HG03520 (cell line): ENCODE data around the gene PICK1.
"Not testable (repeated sequence)": the region's sequence is repeated elsewhere in the genome, so short reads cannot be mapped to it uniquely, and the experiment has no call there.

Experiments used
- ATAC-seq: cut with Tn5 transposase; IDR thresholded peaks from one replicate; pipeline ENCODE4 v1.9.1; 2021; ENCODE audit warnings: mild to moderate bottlenecking, moderate library complexity; ENCODE audit not compliant: unreplicated experiment

PICK1 gene

DNA sequence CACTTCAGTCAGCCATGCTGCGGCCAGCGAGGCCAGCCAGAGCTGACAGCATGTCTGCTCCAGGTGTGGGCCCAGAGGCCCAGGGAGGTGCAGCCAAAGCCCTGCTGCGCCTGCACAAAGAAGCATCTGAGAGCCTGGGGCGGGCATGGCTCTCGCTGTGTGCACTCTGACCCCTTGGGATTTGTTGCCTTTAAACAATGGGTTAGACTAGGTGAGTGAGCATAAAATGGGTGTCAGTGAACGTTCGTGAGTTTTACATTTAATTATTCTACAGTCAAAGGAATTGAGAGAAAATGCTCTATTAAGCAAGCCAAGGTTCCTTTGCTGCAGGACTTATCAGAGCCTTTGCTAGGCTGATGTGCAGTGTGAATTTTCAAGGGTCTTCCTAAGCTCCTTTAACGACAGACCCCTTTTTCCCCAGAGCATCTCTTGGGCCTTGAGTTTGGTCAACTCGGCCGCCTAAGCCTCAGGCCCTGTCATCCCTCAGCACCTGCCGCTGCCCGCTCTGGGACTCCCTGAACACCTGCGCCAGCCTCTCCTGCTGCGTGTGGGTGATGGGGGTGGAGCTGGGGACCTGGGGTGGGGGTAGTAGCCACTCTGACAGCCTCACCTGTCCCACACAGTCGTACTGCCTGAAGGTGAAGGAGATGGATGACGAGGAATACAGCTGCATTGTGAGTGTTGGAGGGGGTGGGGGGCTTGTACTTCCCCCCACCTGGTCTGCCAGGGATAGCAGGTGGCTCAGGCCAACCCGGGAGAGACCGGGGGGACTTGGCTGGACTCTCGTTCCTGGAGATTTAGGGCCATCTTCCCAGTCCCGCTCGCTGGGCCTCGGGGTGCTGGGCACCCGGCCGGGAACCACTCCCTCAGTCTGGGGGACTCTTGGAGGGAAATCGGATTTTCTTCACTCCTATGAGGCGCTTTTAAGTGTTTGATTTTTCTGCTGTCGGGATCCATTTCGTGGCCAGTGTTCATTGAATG, 16.2 kb downstream of the PICK1 start:
- no peak for ATAC-seq

DNA sequence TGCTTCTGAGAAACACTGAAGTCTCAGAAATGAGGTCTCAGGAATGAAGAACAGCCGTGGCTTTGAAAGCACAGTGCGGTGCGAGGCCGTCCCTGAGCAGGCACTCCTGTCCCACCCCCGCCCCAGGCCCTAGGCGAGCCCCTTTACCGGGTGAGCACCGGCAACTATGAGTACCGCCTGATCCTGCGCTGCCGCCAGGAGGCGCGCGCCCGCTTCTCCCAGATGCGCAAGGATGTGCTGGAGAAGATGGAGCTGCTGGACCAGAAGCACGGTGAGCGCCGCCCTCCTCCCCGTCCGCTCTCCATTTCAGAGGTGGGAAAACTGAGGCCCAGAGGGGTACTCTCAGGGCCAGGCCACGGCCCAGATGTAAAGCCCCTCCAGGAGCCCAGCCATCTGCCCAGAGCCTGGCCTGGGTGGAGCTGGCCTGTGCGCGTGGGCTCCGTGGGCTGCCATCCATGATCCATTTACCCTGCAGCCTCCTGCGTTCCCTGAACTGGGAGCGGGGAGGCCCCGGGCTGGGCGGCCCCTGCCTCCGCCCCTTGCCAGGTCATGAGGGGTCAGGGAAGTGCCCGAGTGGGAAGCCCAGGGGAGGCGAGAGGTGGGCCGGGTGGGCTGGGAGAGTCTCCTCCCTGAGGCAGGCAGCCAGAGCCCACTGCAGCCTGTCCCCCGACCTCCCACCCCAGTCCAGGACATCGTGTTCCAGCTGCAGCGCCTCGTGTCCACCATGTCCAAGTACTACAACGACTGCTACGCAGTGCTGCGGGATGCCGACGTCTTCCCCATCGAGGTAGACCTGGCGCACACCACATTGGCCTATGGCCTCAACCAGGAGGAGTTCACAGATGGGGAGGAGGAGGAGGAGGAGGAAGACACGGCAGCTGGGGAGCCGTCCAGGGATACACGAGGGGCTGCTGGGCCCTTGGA, 17.2 kb downstream of the PICK1 start:
- no peak for ATAC-seq

DNA sequence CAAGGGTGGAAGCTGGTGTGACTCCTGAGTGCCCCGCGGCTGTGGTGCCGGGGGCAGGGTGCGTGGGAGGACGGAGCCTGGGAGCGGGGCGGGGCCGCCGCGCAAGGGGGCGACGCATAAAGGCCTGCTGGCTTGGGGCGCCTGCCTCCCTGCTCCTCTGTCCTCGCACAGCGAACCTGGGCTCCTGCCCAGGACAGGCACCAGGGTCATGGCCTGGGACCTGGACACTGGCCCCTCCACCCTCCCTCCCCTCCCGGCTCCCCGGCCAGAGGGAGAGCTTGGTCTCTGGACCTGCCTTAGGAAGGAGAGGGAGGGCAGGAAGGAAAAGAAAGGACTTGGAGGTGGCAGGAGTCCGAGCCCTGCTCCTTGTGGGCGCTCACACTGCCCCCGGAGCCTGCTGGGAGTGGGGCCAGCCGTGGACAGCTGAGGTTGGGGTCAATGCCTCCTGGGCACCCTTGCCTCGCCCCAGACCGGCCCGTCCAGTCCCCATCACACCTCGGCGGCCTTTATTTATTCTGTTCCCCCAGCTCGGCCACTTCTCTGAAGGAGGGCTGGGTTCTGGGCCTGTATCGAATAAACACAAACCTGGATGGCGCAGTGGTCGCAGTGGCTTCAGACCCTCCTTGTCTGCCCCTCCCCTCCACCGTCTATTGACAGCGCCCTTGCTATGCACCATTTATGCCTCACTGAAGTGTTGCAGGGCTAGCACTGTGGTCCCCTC, 18.1 kb downstream of the PICK1 start:
- ATAC-seq: no peak

DNA sequence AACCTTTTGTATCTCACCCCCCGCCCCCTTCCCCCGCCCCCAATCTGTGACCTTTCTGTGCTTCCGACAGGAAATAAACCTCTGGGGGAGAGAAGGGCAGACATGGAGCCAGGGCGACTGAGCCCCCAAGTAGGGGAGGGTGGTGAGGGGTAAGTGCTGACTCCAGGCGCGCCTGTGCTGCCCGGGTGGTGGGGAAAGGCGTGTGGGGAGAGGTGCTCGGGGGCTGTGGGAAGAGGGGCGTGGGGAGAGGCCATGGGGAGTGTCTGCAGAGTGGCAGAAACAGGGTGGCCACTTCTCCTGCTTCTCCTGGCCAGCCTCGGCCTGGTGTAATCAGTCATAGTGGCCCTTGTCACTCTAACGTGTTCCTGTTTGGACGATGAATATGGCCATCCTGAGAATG, 18.8 kb downstream of the PICK1 start:
- no peak for ATAC-seq

DNA sequence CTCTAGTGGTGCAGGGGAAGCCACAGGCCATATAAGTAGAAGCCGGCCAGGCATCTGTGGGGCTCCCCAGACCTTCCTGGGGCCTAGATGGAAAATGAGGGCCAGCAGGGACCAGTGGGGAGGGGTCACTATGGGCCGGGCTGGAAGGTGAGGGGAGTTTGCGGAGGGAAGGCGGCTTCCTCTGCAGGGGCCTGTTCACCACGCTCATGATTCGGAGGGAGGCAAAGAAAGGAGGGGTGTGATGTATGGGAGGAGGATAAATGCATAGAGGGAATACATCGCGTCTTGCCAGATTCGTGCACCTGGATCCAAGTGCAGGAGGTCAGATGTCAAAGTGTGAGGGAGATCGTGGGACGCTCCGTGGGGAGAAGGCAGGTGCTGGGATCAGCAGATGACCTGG, 19.9 kb downstream of the PICK1 start:
- no peak for ATAC-seq

DNA sequence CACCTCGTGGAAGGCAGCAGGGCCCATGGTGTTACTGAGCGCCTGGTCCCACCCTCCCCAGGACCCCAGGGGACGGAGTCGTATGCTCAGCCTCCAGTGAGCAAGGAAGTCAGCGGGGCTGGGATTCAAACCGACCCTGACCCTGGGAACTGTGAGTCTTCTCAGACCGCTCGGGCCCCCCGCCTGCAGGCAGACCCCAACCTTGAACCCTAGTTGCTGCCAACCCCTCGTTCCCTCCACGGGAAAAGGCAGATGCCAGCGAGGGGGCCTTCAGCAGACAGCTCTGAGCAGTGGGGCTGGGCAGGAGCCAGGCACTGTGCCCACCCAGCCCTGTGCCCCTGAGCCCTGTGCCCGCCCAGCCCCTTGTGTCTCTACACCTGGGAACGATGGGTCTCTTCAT, 20.4 kb downstream of the PICK1 start:
- ATAC-seq: no peak

DNA sequence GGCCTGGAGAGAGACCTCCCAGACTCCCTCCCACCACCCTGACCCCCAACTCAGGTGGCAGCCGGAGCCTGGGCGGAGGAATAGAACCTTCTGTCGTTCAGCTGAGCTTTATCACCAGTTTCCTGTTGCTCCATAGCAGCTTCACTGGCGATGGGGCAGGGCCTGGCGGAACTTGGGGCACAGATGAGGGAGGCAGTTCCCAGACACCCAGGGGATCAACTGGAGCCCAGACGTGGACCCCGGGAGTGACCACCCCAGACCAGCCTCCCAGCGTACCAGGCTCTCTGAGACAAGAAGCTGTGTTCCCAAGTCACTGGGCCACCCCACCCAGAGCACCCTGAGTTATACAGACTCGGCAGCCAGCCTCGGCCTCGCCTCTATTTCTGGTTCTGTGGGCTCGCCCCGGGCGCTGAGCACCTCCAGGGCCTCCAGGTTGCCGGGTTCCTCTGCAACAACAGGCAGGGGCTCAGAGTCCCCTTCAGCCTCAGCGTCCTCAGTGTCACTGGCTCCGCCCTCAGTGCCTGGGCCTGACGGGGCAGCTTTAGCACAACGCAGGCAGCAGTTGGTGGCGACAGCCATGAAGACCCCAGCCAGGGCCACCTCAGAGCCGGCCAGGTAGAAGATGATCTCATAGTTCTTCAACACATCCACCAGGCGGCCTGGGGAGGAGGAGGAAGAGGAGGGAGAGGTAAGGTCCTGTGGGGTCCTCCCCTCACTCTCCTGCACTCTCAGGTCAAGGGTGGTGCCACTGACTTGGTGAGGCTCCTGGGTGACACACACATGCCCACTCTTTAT, 21.0 kb downstream of the PICK1 start:
- no peak for ATAC-seq

DNA sequence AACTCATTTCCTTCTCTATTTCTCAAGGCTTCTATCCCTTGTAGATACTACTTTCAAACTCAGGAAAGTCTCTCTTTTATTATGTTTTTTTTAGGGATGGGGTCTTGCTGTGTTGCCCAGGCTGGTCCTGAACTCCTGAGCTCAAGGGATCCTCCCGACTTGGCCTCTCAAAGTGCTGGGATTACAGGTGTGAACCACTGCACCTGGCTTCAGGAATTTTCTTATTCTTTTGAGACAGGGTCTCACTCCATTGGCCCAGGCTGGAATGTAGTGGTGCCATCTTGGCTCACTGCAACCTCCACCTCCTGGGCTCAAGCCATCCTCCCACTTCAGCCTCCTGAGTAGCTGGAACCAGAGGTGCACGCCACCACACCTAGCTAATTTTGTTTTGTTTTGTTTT, 22.0 kb downstream of the PICK1 start:
- not testable (repeated sequence) for ATAC-seq

DNA sequence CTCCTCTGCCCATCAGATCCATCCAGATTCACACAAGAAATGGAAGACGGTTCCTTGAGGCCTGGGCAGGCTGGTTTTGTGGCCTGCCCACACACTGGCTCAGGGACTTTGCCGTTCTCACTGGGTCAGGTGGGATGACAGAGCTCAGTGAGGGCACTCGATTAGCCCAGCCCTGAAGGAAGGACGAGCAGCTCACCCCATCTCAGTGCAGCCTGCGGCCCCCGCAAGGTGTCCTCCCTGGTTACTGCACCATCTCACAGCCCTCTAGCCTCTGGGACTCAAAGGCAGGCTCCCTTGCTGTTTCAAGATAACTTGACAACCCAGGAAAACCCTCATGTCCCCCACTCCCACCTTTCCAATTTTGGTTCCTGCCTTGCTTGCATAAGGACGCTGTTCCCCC, 22.6 kb downstream of the PICK1 start:
- ATAC-seq: no peak

DNA sequence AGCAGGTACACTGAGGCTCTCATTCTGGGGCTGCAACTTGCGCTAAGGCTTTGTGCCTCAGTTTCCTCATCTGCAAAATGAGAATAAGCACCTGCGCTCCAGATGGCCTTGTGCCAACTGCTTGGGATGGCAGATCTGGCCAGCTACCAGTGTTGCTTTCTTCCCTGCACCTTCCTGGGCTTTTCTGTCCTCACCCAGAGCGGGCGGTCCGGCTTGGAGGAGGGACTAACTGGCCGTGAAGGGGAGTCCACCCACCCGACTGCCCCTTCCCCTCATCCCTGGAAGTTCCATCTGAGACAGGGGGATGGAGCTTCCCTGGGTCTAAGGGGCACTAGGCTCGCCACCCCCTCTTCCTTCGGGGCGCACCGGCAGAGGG, 23.3 kb downstream of the PICK1 start:
- ATAC-seq: no peak

DNA sequence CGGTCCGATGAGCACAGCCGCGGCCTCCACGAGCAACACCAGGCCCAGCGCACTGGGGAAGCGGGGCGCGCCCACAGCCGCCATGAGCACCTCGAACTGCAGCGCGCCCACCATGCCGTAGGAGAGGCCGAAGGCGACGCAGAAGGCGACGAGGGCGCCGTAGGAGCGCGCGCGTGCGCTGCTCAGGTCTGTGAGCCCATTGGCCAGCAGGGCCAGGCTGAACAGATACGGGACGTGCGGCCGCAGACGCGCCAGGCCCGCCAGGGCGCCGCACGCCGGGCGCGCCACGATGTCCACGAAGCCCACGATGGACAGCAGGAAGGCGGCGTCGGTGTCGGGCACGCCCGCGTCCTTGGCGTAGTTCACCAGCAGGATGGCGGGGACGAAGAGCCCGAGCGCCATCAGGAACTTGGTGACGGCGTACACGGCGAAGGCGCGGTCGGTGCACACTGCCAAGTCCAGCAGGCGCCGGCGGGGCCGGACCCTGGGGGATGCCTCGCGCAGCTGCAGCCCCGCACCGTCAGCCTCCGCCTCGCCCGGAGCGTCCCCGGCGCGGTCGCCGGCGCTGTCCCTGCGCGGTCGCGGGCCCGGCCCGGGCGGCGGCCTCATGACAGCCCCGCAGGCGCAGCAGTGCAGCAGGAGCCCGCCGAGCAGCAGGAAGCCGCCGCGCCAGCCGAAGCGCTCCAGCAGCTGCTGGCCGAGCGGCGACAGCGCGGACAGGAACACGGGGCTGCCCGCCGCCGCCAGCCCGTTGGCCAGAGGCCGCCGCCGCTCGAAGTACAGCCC, 23.8 kb downstream of the PICK1 start:
- no peak for ATAC-seq

DNA sequence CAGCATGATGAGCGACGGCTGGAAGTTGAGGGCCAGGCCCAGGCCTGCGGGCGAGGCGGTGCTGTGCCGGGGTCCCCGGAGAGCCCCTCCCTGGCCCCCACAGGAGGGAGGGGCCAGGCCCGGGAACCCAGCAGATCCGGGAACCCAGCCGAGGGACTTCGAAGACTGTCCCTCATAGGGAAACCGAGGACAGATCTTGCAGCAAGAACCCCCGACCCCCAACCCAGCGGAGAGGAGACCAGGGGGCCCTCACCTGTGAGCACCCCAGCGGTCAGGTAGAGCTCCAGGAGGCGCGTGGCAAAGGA, 24.4 kb downstream of the PICK1 start:
- ATAC-seq: no peak

DNA sequence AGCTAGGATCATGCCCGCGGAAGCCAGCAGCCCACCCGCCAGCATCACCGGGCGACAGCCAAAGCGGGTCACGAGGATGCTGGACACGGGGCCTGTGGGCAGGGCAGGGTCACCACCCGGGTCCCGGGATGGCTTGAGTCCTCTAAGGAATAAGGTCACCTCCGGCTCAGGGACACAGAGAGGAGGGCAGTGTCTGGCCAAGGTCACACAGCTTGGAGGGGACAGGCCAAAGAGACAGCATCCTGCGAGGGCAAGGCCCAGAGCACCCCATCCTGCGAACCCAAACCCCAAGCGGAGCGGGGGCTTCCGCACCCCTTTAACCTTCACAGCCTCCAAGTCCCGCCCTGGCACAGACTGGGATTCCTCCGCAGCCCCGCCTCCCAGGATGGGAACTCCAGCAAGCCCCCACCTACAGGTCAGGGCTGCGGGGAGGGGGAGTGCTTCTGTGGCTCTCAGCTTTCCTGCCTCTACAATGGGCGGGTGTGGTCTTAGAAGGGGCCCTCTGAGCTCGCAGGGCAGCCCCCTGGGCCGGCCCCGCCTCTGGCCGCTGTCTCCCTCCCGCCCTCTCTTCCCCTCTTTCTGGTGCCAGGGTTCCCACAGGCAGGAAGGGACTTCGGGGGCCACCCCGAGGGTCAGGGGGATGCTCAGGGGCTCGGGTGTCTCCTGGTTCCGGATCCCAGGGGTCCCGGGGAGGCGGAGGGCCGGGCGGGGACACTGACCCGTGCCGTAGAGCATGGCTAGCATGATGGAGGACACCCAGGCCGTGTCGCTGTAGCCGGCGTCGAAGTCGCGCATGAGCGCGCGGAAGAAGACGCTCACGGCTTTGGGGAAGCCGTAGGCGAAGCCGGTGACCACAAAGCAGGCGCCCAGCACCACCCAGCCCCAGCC, 25.0 kb downstream of the PICK1 start:
- ATAC-seq: no peak

DNA sequence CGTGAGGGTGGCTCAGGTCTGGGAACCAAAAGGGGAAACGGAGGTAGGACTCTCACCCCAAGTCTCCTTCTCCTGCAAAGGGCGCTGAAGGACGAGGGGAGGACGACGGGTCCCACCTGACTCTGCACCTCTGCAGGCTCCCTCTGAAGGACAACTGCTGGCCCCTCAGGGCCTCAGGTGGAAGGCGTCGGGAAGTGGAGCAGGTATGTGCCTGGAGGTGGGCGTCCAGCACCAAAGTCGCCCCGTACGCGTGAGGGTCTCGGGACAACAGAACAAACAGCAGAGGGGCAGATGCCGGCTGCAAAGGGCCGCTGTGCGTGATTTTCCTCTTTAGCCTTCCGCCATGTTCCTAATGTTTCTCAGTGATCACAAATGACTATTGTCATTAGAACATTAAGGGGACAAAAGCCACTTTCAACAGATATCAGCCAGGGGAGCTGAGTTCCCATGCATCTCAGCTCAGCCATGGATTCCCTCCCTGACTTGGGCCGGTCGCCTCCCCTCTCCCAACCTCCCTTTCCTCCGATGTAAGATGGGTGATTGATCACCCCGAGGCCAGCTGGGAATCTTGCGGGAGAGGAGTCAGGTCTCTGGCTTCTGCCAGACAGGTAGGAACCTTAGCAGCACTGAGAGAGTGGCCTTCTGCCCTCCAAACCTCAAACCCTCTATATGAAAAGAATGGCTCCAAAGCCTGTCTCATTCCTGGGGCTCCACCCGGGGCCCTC, 25.9 kb downstream of the PICK1 start:
- no peak for ATAC-seq

DNA sequence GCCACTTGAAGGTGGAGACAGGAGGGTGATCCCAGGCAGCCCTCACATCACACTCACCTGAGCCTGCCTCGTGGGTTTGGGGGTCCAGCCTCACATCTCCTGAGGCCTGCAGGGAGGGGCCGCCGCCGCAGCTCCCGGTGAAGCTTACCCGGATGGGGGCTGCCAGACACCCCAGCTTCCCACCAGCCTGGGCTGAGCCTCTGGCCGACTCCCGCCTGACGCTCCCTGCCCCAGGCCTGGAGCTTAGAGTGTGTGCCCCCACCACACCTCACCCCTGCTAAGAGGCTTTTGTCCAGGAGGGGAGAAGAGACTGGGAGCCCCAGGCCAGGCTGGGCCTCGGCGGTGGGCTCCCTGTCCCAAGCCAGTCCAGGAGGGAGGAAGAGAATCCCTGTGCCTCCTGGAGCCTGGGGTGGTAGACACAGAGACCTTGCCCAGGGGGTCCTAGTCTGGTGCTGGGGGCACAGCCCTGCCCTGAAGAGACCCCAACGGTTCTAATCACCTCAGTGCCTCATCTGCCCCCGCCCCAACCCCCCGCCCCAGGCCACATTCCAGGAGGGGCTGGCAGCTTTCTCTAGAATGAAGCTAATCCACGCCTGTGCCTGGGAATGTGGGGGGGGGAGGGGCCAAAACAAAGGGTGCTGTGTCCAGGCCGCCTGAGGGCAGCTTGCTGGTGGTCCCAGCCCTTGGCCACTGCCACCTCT, 26.9 kb downstream of the PICK1 start, which contains the start of gene SLC16A8:
Gene SLC16A8, minus strand, starts transcription at position 254 of the 701 bp plus-strand sequence. CDS start 1,311 bp downstream, outside the sequence.
- no peak for ATAC-seq

DNA sequence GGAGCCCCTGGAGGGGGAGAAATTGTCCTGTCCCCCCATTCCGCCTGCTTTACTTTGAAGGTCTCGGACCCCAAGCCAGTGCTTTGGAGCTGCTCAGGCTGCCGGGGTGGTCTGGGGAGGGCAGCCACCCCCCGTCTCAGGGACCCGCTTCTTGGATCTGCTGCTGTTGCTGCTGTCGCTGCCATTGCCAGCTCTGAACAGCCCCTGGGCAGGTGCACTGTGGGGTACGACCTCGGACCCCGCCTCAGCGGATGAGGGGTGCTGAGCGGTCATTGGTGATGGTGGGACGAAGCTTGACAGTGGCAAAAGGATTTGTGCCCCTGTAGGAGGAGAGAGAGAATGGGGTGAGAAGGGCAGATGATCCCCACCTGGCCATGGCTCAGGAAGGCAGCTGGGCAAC, 27.9 kb downstream of the PICK1 start:
- no peak for ATAC-seq

DNA sequence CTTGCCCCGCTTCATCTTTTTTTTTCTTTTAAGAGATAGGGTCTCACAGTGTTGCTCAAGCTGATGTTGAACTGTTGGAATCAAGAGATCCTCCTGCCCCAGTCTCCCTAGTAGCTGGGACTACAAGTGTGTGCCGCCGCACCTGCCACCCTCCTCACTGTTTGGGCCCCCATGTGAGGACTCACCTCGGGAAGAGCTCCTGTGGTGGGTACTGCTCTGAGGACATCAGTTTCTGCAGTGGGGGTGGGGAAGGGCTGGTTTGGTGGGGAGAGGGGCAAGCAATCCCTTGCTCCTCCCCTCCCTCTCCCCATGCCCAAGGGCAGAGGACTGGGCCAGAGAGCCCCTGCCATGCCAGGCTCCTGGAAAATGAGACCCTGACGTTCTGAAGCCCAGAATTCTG, 28.3 kb downstream of the PICK1 start:
- no peak for ATAC-seq
